Neural cell (in vitro differentiated cells): ENCODE results near the gene EZR. TPM values are rescaled to one million over a fixed set of nuclear protein-coding genes. Genes with fewer than 3 reads are reported as not detected.

Experiments
- H2AFZ ChIP-seq: fragments of 200-600, 300-800 bp; sonication (generic), shearing (Covaris generic); 2 replicates; pipeline ENCODE4 v1.6.0; 2014; ENCODE audit warnings: low read depth, mild to moderate bottlenecking, antibody characterized with exemption, low read length, moderate library complexity
- H3F3A ChIP-seq: fragments of 200-600 bp; shearing (Covaris generic); 2 replicates; pipeline ENCODE4 v1.6.1; 2016; ENCODE audit warnings: mild to moderate bottlenecking, moderate library complexity, mixed read lengths, antibody characterized with exemption, low read length; ENCODE audit not compliant: insufficient read depth, poor library complexity, severe bottlenecking
- H3K27ac ChIP-seq: fragments of 200-600, 300-800 bp; sonication (generic), shearing (Covaris generic); 2 replicates; pipeline ENCODE4 v1.5.1; 2014; ENCODE audit warnings: mild to moderate bottlenecking, low read length, moderate library complexity
- H3K27me3 ChIP-seq: fragments of 300-800, 200-600 bp; sonication (generic), shearing (Covaris generic); 2 replicates; pipeline ENCODE4 v1.6.0; 2014; ENCODE audit warnings: mild to moderate bottlenecking, low read depth, low read length, moderate library complexity; ENCODE audit not compliant: insufficient read depth
- H3K36me3 ChIP-seq: fragments of 300-800, 200-600 bp; sonication (generic), shearing (Covaris generic); 2 replicates; pipeline ENCODE4 v1.5.1; 2014; ENCODE audit warnings: mild to moderate bottlenecking, antibody characterized with exemption, low read length, moderate library complexity; ENCODE audit not compliant: insufficient read depth
- H3K4me2 ChIP-seq: fragments of 300-800, 200-600 bp; sonication (generic), shearing (Covaris generic); 2 replicates; pipeline ENCODE4 v1.6.0; 2014; ENCODE audit warnings: mild to moderate bottlenecking, low read length
- H3K4me3 ChIP-seq: fragments of 300-800, 200-600 bp; sonication (generic), shearing (Covaris generic); 2 replicates; pipeline ENCODE4 v1.5.1; 2014; ENCODE audit warnings: mild to moderate bottlenecking, low read length, moderate library complexity
- H3K79me2 ChIP-seq: fragments of 200-600 bp; shearing (Covaris generic); replicated peaks from 2 replicates; pipeline ENCODE4 v1.6.0; 2014; ENCODE audit warnings: mild to moderate bottlenecking, low read length, moderate library complexity; ENCODE audit not compliant: insufficient read depth
- H3K9ac ChIP-seq: fragments of 300-800, 200-600 bp; sonication (generic), shearing (Covaris generic); 2 replicates; pipeline ENCODE4 v1.6.1; 2016; ENCODE audit warnings: mild to moderate bottlenecking, low read length, mixed read lengths
- H3K9me2 ChIP-seq: fragments of 200-600 bp; shearing (Covaris generic); 2 replicates; pipeline ENCODE4 v1.6.1; 2016; ENCODE audit warnings: mild to moderate bottlenecking, low read length, mixed read lengths; ENCODE audit not compliant: insufficient read depth
- H3K9me3 ChIP-seq: fragments of 200-600, 300-800 bp; sonication (generic), shearing (Covaris generic); 2 replicates; pipeline ENCODE4 v1.6.1; 2016; ENCODE audit warnings: mild to moderate bottlenecking, mixed run types, low read length, moderate library complexity, mixed read lengths
- H4K20me1 ChIP-seq: fragments of 200-600 bp; shearing (Covaris generic); 2 replicates; pipeline ENCODE4 v1.6.1; 2016; ENCODE audit warnings: mild to moderate bottlenecking, mixed run types; ENCODE audit not compliant: insufficient read depth
- EP300 ChIP-seq: fragments of 450-650 bp; conservative IDR thresholded peaks from 2 replicates; pipeline ENCODE4 v1.6.1; 2014; ENCODE audit warnings: antibody characterized with exemption, mild to moderate bottlenecking, moderate library complexity; ENCODE audit not compliant: poor library complexity, severe bottlenecking
- EZH2 ChIP-seq: fragments of 200-600, 300-800 bp; shearing (Covaris generic), sonication (generic); IDR thresholded peaks from 2 replicates; pipeline ENCODE4 v1.6.1; 2014; ENCODE audit warnings: antibody characterized with exemption, low read length, borderline replicate concordance, mild to moderate bottlenecking; ENCODE audit not compliant: insufficient read depth, poor library complexity, severe bottlenecking
- MXI1 ChIP-seq: fragments of 450-650 bp; conservative IDR thresholded peaks from 2 replicates; pipeline ENCODE4 v1.6.1; 2014; ENCODE audit warnings: antibody characterized with exemption, mild to moderate bottlenecking; ENCODE audit not compliant: poor library complexity, severe bottlenecking
- POLR2AphosphoS5 ChIP-seq: IDR thresholded peaks from 2 replicates; pipeline ENCODE4 v1.6.1; 2012
- RAD21 ChIP-seq: fragments of 450-650 bp; conservative IDR thresholded peaks from 2 replicates; pipeline ENCODE4 v1.6.1; 2014; ENCODE audit warnings: antibody characterized with exemption, mild to moderate bottlenecking, moderate library complexity
- SMC3 ChIP-seq: fragments of 450-650 bp; conservative IDR thresholded peaks from 2 replicates; pipeline ENCODE4 v1.6.1; 2014; ENCODE audit warnings: antibody characterized with exemption, mild to moderate bottlenecking, moderate library complexity; ENCODE audit not compliant: poor library complexity
- TAF1 ChIP-seq: IDR thresholded peaks from 2 replicates; pipeline ENCODE4 v1.6.1; 2012; ENCODE audit warnings: low read depth
- polyA plus RNA-seq: library from polyadenylated mRNA; depleted of rRNA; stranded (reverse); fragments of >200 nt; gene quantifications from 2 replicates; pipeline ENCODE4 v1.2.3, GENCODE V29; 2014
- TF ChIP-seq, protein P1 (sequence below): fragments of 450-650 bp; IDR thresholded peaks from 2 replicates; pipeline ENCODE4 v1.5.1; 2014; ENCODE audit warnings: antibody characterized with exemption, mild to moderate bottlenecking, moderate library complexity; ENCODE audit not compliant: poor library complexity, severe bottlenecking
- TF ChIP-seq, protein P2 (sequence below): IDR thresholded peaks from 2 replicates; pipeline ENCODE4 v1.6.1; 2012; ENCODE audit warnings: borderline replicate concordance

Gene EZR
- polyA plus RNA-seq, 1 donor from 2014 or later, result 1.6 TPM

DNA sequence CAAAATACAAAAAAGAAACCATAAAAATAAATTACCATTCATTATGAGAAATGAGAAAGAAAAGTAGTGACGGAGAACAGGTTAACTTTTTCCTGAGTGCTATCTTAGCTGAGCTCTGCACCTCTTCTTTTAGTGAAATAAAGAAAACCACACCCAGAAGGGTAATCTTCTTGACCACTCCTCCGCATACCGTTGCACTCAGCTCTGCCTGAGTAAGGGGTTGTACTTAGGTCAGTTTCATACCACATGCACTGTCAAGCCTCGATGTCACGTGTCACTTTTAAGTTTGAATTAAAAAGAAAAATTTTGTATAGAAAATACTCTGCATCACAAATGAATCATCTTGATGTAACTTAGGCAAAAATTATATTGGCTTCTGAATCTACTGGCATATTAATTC, 2.8 kb downstream of the EZR start:
- no peaks in the 10 kb centered on the region for H3K9me3 ChIP-seq
- no peak overlapping the region for H3K4me2 ChIP-seq
- H2AFZ ChIP-seq, result no peak overlapping the region
- no peaks in the 10 kb centered on the region for H3K36me3 ChIP-seq
- no peaks in the 10 kb centered on the region for H4K20me1 ChIP-seq
- TF ChIP-seq, protein P1, sequence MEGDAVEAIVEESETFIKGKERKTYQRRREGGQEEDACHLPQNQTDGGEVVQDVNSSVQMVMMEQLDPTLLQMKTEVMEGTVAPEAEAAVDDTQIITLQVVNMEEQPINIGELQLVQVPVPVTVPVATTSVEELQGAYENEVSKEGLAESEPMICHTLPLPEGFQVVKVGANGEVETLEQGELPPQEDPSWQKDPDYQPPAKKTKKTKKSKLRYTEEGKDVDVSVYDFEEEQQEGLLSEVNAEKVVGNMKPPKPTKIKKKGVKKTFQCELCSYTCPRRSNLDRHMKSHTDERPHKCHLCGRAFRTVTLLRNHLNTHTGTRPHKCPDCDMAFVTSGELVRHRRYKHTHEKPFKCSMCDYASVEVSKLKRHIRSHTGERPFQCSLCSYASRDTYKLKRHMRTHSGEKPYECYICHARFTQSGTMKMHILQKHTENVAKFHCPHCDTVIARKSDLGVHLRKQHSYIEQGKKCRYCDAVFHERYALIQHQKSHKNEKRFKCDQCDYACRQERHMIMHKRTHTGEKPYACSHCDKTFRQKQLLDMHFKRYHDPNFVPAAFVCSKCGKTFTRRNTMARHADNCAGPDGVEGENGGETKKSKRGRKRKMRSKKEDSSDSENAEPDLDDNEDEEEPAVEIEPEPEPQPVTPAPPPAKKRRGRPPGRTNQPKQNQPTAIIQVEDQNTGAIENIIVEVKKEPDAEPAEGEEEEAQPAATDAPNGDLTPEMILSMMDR, result no peak
- TF ChIP-seq RAD21, result no peak
- TF ChIP-seq, protein P2, sequence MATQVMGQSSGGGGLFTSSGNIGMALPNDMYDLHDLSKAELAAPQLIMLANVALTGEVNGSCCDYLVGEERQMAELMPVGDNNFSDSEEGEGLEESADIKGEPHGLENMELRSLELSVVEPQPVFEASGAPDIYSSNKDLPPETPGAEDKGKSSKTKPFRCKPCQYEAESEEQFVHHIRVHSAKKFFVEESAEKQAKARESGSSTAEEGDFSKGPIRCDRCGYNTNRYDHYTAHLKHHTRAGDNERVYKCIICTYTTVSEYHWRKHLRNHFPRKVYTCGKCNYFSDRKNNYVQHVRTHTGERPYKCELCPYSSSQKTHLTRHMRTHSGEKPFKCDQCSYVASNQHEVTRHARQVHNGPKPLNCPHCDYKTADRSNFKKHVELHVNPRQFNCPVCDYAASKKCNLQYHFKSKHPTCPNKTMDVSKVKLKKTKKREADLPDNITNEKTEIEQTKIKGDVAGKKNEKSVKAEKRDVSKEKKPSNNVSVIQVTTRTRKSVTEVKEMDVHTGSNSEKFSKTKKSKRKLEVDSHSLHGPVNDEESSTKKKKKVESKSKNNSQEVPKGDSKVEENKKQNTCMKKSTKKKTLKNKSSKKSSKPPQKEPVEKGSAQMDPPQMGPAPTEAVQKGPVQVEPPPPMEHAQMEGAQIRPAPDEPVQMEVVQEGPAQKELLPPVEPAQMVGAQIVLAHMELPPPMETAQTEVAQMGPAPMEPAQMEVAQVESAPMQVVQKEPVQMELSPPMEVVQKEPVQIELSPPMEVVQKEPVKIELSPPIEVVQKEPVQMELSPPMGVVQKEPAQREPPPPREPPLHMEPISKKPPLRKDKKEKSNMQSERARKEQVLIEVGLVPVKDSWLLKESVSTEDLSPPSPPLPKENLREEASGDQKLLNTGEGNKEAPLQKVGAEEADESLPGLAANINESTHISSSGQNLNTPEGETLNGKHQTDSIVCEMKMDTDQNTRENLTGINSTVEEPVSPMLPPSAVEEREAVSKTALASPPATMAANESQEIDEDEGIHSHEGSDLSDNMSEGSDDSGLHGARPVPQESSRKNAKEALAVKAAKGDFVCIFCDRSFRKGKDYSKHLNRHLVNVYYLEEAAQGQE, result no peak
- no peak for TF ChIP-seq MXI1
- TF ChIP-seq EP300, result no peak
- TF ChIP-seq EZH2, result no peak
- TF ChIP-seq TAF1, result no peak
- TF ChIP-seq POLR2AphosphoS5, result no peak
- no peak for TF ChIP-seq SMC3
- no peak overlapping the region for H3K27ac ChIP-seq
- H3K4me3 ChIP-seq, result no peak overlapping the region
- no peak overlapping the region for H3K9ac ChIP-seq
- H3F3A ChIP-seq, result no peaks in the 10 kb centered on the region
- H3K9me2 ChIP-seq, result no peaks in the 10 kb centered on the region
- H3K27me3 ChIP-seq, result peaks cover 17% of the 10 kb centered on the region
- peaks cover 8% of the 10 kb centered on the region for H3K79me2 ChIP-seq

DNA sequence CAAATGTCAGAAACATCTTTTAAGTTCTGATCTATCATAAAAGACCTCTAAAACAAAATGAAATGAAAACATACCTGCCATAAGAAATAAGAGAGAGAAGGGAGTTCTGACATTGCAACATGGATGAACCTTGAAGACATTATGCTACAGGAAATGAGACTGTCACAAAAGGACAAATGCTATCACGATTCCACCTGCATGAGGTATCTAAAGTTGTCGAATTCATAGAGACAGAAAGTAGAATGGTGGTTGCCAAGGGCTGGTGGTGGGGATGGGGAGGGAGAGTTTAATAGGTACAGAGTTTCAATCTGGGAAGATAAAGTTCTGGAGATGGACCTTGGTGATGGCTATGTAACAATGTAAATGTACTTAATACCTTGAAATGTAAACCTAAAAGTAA, 3.3 kb downstream of the EZR start:
- Histone ChIP-seq H2AFZ (no peak overlapping the region), H3K27ac (no peak overlapping the region), H3K9ac (no peak overlapping the region), H3K27me3 (peaks cover 17% of the 10 kb centered on the region), H4K20me1 (no peaks in the 10 kb centered on the region), H3K9me2 (no peaks in the 10 kb centered on the region), H3K4me3 (no peak overlapping the region), H3K79me2 (peaks cover 8% of the 10 kb centered on the region), H3K9me3 (no peaks in the 10 kb centered on the region), H3K4me2 (no peak overlapping the region), H3F3A (no peaks in the 10 kb centered on the region), H3K36me3 (no peaks in the 10 kb centered on the region)
- TF ChIP-seq EP300 (no peak), EZH2 (no peak)
- TF ChIP-seq, protein P2, result no peak
